GM23338 (cell line): Measurements from ENCODE around the gene GDPD5.

Experiments
- CREB1 ChIP-seq: fragments of 250-450 bp; sonication (Bioruptor Pico); IDR thresholded peaks from 2 replicates; pipeline ENCODE4 v1.5.0; 2020; ENCODE audit warnings: low read depth, mild to moderate bottlenecking, moderate library complexity
- CTCF ChIP-seq, 2 experiments: fragments of 200-600 bp in 1 of 2; sonication (generic) in 1 of 2; conservative IDR thresholded peaks; 2 replicates each; pipeline versions ENCODE4 v1.5.1 to v1.6.1; 2016 to 2017; ENCODE audit warnings: antibody characterized with exemption in 2 of 2, low read depth in 2 of 2, mild to moderate bottlenecking in 2 of 2, moderate library complexity in 1 of 2
- ETS1 ChIP-seq: IDR thresholded peaks from 2 replicates; pipeline ENCODE4 v1.6.1; 2016; ENCODE audit warnings: antibody characterized with exemption
- EZH2 ChIP-seq: fragments of 200-600 bp; sonication (generic); IDR thresholded peaks from one replicate; pipeline ENCODE4 v1.8.0; 2017; ENCODE audit warnings: antibody characterized with exemption, mild to moderate bottlenecking, low read depth; ENCODE audit not compliant: unreplicated experiment
- EZH2phosphoT487 ChIP-seq: fragments of 200-600 bp; sonication (generic); IDR thresholded peaks from one replicate; pipeline ENCODE4 v1.8.1; 2018; ENCODE audit warnings: antibody characterized with exemption; ENCODE audit not compliant: unreplicated experiment
- JUNB ChIP-seq: IDR thresholded peaks from one replicate; pipeline ENCODE4 v1.6.1; 2016; ENCODE audit warnings: antibody characterized with exemption; ENCODE audit not compliant: unreplicated experiment
- POLR2AphosphoS5 ChIP-seq: IDR thresholded peaks from 2 replicates; pipeline ENCODE4 v1.6.1; 2016; ENCODE audit warnings: antibody characterized with exemption, low read depth
- REST ChIP-seq: IDR thresholded peaks from one replicate; pipeline ENCODE4 v1.6.1; 2018; ENCODE audit warnings: antibody characterized with exemption; ENCODE audit not compliant: unreplicated experiment
- STAT1 ChIP-seq: IDR thresholded peaks from one replicate; pipeline ENCODE4 v1.6.1; 2016; ENCODE audit warnings: antibody characterized with exemption; ENCODE audit not compliant: unreplicated experiment
- ZNF114 ChIP-seq: fragments of 250-450 bp; sonication (Bioruptor Pico); IDR thresholded peaks from 2 replicates; pipeline ENCODE4 v1.5.0; 2020; ENCODE audit warnings: mild to moderate bottlenecking, moderate library complexity

DNA sequence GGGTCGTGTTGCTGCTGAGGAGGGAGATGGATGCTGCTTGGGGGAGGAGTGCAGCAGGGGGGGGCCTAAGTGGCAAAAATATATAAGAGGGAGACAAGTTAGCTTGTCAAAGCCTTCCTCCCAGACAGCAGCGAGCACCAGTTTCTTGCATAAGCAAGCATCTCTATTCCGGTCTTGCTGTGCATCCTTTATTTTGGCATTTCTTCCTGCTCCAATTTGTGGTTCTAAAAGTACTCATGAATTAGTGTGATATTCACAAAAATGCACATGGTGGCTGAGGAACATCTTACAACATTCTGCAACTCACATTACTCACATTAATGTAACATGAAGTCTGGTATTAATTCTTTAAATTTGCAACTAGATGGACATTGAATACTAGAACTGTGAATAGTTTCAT, 32.1 kb downstream of the GDPD5 start:
- TF ChIP-seq EZH2, result no peak
- no peak for TF ChIP-seq CTCF (conservative IDR thresholded peaks at IDR 0.05; ENCODE audit: low read depth in 2 of 2)
- no peak for TF ChIP-seq POLR2AphosphoS5
- no peak for TF ChIP-seq CREB1 (CRISPR knock-in tag)
- no peak for TF ChIP-seq REST
- no peak for TF ChIP-seq EZH2phosphoT487
- no peak for TF ChIP-seq ZNF114 (CRISPR knock-in tag)
- no peak for TF ChIP-seq STAT1
- no peak for TF ChIP-seq JUNB
- no peak for TF ChIP-seq ETS1
